ENCODE data around the gene SPACA6.

Gene SPACA6

DNA sequence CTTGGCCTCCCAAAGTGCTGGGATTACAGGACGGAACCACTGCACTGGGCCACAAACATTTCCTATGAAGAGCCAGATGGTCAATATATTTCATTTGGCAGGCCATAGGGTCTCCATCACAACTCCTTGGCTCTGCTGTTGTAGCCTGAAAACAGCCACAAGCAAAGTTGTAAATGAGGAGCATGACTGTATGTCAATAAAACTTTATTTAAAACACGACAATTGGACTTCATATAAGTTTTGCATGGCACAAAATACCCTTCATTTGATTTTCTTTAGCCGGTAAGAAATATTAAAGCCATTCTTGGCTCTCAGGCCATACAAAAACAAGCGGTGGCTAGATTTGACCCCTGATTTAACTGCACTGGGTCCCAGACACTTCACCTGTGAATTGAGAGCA is 61.6 kb downstream of the SPACA6 start:
- Histone ChIP-seq H3K27me3 (no peaks in the 10 kb centered on the region), H3K9me3 (no peaks in the 10 kb centered on the region), H3K4me3 (no peak overlapping the region), H3K4me1 (no peaks in the 10 kb centered on the region), H3K36me3 (no peaks in the 10 kb centered on the region), H3K27ac (no peak overlapping the region)
- no peak for DNase-seq
- intact Hi-C loops (cut with DNase I; ENCODE audit: low total_unique reads) = no loop called here
- no peak for TF ChIP-seq CTCF (IDR thresholded peaks at IDR 0.05)
